Measurements from ENCODE around the gene LAT. TPM values are rescaled to one million over a fixed set of nuclear protein-coding genes. Genes with fewer than 3 reads are reported as not detected.

Gene LAT, protein sequence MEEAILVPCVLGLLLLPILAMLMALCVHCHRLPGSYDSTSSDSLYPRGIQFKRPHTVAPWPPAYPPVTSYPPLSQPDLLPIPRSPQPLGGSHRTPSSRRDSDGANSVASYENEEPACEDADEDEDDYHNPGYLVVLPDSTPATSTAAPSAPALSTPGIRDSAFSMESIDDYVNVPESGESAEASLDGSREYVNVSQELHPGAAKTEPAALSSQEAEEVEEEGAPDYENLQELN
- 1 to 10 TPM; 3.7 to 7.3 TPM for total RNA-seq

- intact Hi-C loops (cut with DNase I), result no loop called here
- H3K4me3 ChIP-seq, result peak within 1 kb of the TSS; percentile 15
- H3K9me3 ChIP-seq, result no peaks in the 10 kb centered on the region
- no peaks in the 10 kb centered on the region for H3K27me3 ChIP-seq
- H3K27ac ChIP-seq, result peak within 1 kb of the TSS; percentile 17
- no peaks in the 10 kb centered on the region for H3K4me1 ChIP-seq
- peak; percentile 33 for DNase-seq
- H3K9ac ChIP-seq (ENCODE audit: low read depth in 2 of 2, low read length in 2 of 2), result peak within 1 kb of the TSS; percentile 21 to 50
- no peak for TF ChIP-seq CTCF (IDR thresholded peaks at IDR 0.05)
- no peaks in the 10 kb centered on the region for H3K36me3 ChIP-seq
Measured at GRCh38 chr16:28984619-28985135, at the start of gene LAT. Gene LAT (plus strand): TSS chr16:28985052. CDS start chr16:28985418, 366 bp downstream.

DNA sequence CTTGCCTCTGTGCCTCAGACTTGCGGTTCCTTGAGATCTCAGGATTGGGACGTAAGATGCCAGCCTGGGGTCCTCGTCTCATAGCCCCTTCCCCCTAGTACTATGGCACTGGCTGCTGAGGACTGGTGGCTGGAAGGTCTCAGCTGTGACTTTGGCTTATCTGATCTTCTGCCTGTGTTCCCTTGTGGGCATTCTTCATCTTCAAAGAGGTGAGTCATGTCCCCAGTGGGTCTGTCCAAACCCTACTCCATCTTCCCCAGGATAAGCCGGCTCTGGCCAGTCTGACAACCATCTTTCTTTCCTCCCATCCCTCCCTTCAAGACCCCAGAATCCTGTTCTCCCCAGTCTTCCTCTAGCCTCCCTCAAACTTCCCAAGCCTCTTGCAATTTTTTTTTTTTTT is 49.5 kb upstream of the LAT start:
- Histone ChIP-seq H3K9me3 (no peaks in the 10 kb centered on the region), H3K27ac (no peak overlapping the region), H3K9ac (ENCODE audit: low read depth in 2 of 2, low read length in 2 of 2) (no peak overlapping the region), H3K36me3 (no peaks in the 10 kb centered on the region), H3K4me3 (no peak overlapping the region), H3K4me1 (peaks cover 6% of the 10 kb centered on the region), H3K27me3 (no peaks in the 10 kb centered on the region)
- no peak for DNase-seq
- intact Hi-C loops (cut with DNase I), result no loop called here
- no peak for TF ChIP-seq CTCF (IDR thresholded peaks at IDR 0.05)

DNA sequence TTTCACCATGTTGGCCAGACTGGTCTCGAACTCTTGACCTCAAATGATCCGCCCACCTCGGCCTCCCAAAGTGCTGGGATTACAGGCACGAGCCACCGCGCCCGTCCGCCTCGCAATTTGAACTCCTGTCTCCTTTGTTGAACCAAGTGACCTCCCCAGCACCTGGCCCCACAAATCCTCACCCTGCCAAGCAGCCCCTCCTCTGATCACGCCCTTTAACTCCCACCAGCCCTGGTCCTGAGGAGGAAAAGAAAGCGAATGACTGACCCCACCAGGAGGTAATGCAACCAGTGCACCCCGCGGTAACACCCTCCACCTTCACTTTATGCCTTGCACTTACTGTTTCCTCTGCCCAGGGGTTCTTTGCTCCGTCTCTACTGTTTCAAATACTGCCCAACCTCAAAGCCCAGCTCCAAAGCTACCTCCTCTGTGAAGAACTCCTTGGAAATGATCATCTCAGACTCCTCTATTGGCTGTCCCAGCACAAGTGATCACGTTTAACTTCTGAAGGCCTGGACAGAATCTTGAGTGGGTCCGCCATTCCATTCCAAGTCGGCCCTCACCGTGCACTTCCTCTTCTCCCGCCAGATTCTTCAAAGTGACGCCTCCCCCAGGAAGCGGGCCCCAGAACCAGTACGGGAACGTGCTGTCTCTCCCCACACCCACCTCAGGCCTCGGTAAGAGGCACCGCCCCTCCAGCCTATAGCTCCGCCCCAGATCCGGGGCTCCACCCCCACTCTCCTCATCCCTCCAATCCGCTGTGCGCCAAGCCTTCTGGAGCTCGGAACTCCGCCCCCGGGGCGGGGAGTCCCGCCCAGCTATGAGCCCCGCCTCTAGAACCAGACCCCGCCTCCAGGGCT is 48.7 kb upstream of the LAT start:
- Histone ChIP-seq H3K9me3 (no peaks in the 10 kb centered on the region), H3K27me3 (no peaks in the 10 kb centered on the region), H3K9ac (ENCODE audit: low read depth in 2 of 2, low read length in 2 of 2) (no peak overlapping the region), H3K4me1 (peaks cover 6% of the 10 kb centered on the region), H3K4me3 (peak overlapping the region; percentile 25), H3K36me3 (no peaks in the 10 kb centered on the region), H3K27ac (no peak overlapping the region)
- intact Hi-C loops (cut with DNase I), result no loop called here
- TF ChIP-seq CTCF (IDR thresholded peaks at IDR 0.05), result no peak
- DNase-seq, result peak; percentile 95

- Histone ChIP-seq H3K27me3 (no peaks in the 10 kb centered on the region), H3K4me1 (peaks cover 6% of the 10 kb centered on the region), H3K27ac (no peak overlapping the region), H3K9ac (ENCODE audit: low read depth in 2 of 2, low read length in 2 of 2) (no peak overlapping the region), H3K9me3 (no peaks in the 10 kb centered on the region), H3K4me3 (no peak overlapping the region), H3K36me3 (no peaks in the 10 kb centered on the region)
- no peak for DNase-seq
- no peak for TF ChIP-seq CTCF (IDR thresholded peaks at IDR 0.05)
- intact Hi-C loops (cut with DNase I), result no loop called here
Measured at GRCh38 chr16:28936784-28937155, 48.1 kb upstream of the LAT start.

GRCh38 chr16:28937222-28937876 is 47.5 kb upstream of the LAT start:
- no peak overlapping the region for H3K4me3 ChIP-seq
- H3K9ac ChIP-seq (ENCODE audit: low read depth in 2 of 2, low read length in 2 of 2), result no peak overlapping the region
- H3K9me3 ChIP-seq, result no peaks in the 10 kb centered on the region
- H3K36me3 ChIP-seq, result no peaks in the 10 kb centered on the region
- H3K4me1 ChIP-seq, result peaks cover 6% of the 10 kb centered on the region
- DNase-seq, result no peak
- intact Hi-C loops (cut with DNase I), result no loop called here
- no peaks in the 10 kb centered on the region for H3K27me3 ChIP-seq
- TF ChIP-seq CTCF (IDR thresholded peaks at IDR 0.05), result no peak
- H3K27ac ChIP-seq, result no peak overlapping the region

Measured in colonic mucosa (tissue), 4 donors.